HEK293 (cell line): ENCODE measurements around the gene TMEM181.

ENCODE experiments used
- ATF2 ChIP-seq: fragments of 450-650 bp; formaldehyde crosslinking; IDR thresholded peaks from 2 replicates; pipeline ENCODE4 v1.5.1; 2016; ENCODE audit warnings: missing biosample characterization, missing genetic modification characterization, low read depth
- BCL11A ChIP-seq: fragments of 450-650 bp; formaldehyde crosslinking; IDR thresholded peaks from 2 replicates; pipeline ENCODE4 v1.5.1; 2016; ENCODE audit warnings: low read depth, missing biosample characterization, missing genetic modification characterization
- EGR2 ChIP-seq: fragments of 450-650 bp; formaldehyde crosslinking; IDR thresholded peaks from 2 replicates; pipeline ENCODE4 v1.5.1; 2016; ENCODE audit warnings: low read depth, missing biosample characterization, missing genetic modification characterization
- INSM2 ChIP-seq: fragments of 450-650 bp; formaldehyde crosslinking; IDR thresholded peaks from 2 replicates; pipeline ENCODE4 v1.5.1; 2016; ENCODE audit warnings: missing biosample characterization, missing genetic modification characterization
- KLF1 ChIP-seq: fragments of 450-650 bp; formaldehyde crosslinking; IDR thresholded peaks from 2 replicates; pipeline ENCODE4 v1.5.1; 2016; ENCODE audit warnings: missing biosample characterization, missing genetic modification characterization
- KLF17 ChIP-seq: fragments of 450-650 bp; formaldehyde crosslinking; IDR thresholded peaks from 2 replicates; pipeline ENCODE4 v1.5.1; 2016; ENCODE audit warnings: missing biosample characterization, missing genetic modification characterization
- MYNN ChIP-seq: fragments of 450-650 bp; formaldehyde crosslinking; IDR thresholded peaks from 2 replicates; pipeline ENCODE4 v1.5.1; 2016; ENCODE audit warnings: missing biosample characterization, missing genetic modification characterization, borderline replicate concordance
- SCRT2 ChIP-seq: fragments of 450-650 bp; formaldehyde crosslinking; IDR thresholded peaks from 2 replicates; pipeline ENCODE4 v1.5.1; 2016; ENCODE audit warnings: missing biosample characterization, missing genetic modification characterization
- SP7 ChIP-seq: fragments of 450-650 bp; formaldehyde crosslinking; IDR thresholded peaks from 2 replicates; pipeline ENCODE4 v1.5.1; 2016; ENCODE audit warnings: missing biosample characterization, missing genetic modification characterization
- YY2 ChIP-seq: fragments of 450-650 bp; formaldehyde crosslinking; IDR thresholded peaks from 2 replicates; pipeline ENCODE4 v1.5.1; 2016; ENCODE audit warnings: missing biosample characterization, missing genetic modification characterization
- ZBTB20 ChIP-seq: fragments of 450-650 bp; formaldehyde crosslinking; IDR thresholded peaks from 2 replicates; pipeline ENCODE4 v1.5.1; 2016; ENCODE audit warnings: missing biosample characterization, missing genetic modification characterization
- ZBTB7A ChIP-seq: fragments of 450-650 bp; formaldehyde crosslinking; IDR thresholded peaks from 2 replicates; pipeline ENCODE4 v1.5.1; 2016; ENCODE audit warnings: low read depth, missing biosample characterization, missing genetic modification characterization
- ZNF148 ChIP-seq: fragments of 450-650 bp; formaldehyde crosslinking; IDR thresholded peaks from 2 replicates; pipeline ENCODE4 v1.5.0; 2017; ENCODE audit warnings: missing biosample characterization, missing genetic modification characterization, borderline replicate concordance
- ZNF280C ChIP-seq: fragments of 450-650 bp; formaldehyde crosslinking; IDR thresholded peaks from 2 replicates; pipeline ENCODE4 v1.5.1; 2016; ENCODE audit warnings: missing biosample characterization, missing genetic modification characterization
- ZNF366 ChIP-seq: fragments of 450-650 bp; formaldehyde crosslinking; conservative IDR thresholded peaks from 2 replicates; pipeline ENCODE4 v1.5.1; 2016; ENCODE audit warnings: missing biosample characterization, missing genetic modification characterization
- ZNF398 ChIP-seq: fragments of 450-650 bp; formaldehyde crosslinking; IDR thresholded peaks from 2 replicates; pipeline ENCODE4 v1.5.1; 2017; ENCODE audit warnings: missing biosample characterization, missing genetic modification characterization
- ZNF423 ChIP-seq: fragments of 450-650 bp; formaldehyde crosslinking; IDR thresholded peaks from 2 replicates; pipeline ENCODE4 v1.5.1; 2016; ENCODE audit warnings: missing biosample characterization, missing genetic modification characterization
- ZNF449 ChIP-seq: fragments of 450-650 bp; formaldehyde crosslinking; IDR thresholded peaks from 2 replicates; pipeline ENCODE4 v1.5.1; 2017; ENCODE audit warnings: missing biosample characterization, mild to moderate bottlenecking, missing genetic modification characterization, moderate library complexity
- ZNF530 ChIP-seq: fragments of 450-650 bp; formaldehyde crosslinking; IDR thresholded peaks from 2 replicates; pipeline ENCODE4 v1.5.1; 2016; ENCODE audit warnings: low read depth, missing biosample characterization, missing genetic modification characterization
- ZNF560 ChIP-seq: fragments of 450-650 bp; formaldehyde crosslinking; IDR thresholded peaks from 2 replicates; pipeline ENCODE4 v1.5.1; 2017; ENCODE audit warnings: missing biosample characterization, missing genetic modification characterization, borderline replicate concordance
- ZNF571 ChIP-seq: fragments of 450-650 bp; formaldehyde crosslinking; IDR thresholded peaks from 2 replicates; pipeline ENCODE4 v1.5.0; 2017; ENCODE audit warnings: missing biosample characterization, missing genetic modification characterization
- ZNF624 ChIP-seq: fragments of 450-650 bp; formaldehyde crosslinking; IDR thresholded peaks from 2 replicates; pipeline ENCODE4 v1.5.1; 2017; ENCODE audit warnings: missing biosample characterization, missing genetic modification characterization
- ZNF670 ChIP-seq: fragments of 450-650 bp; formaldehyde crosslinking; IDR thresholded peaks from 2 replicates; pipeline ENCODE4 v1.5.1; 2016; ENCODE audit warnings: missing biosample characterization, missing genetic modification characterization, low read depth
- ZNF768 ChIP-seq: fragments of 450-650 bp; formaldehyde crosslinking; IDR thresholded peaks from 2 replicates; pipeline ENCODE4 v1.5.1; 2018; ENCODE audit warnings: missing biosample characterization, mild to moderate bottlenecking, missing genetic modification characterization
- ZNF776 ChIP-seq: fragments of 450-650 bp; formaldehyde crosslinking; IDR thresholded peaks from 2 replicates; pipeline ENCODE4 v1.5.0; 2017; ENCODE audit warnings: missing biosample characterization, missing genetic modification characterization, borderline replicate concordance
- ZNF792 ChIP-seq: fragments of 450-650 bp; formaldehyde crosslinking; IDR thresholded peaks from 2 replicates; pipeline ENCODE4 v1.5.1; 2016; ENCODE audit warnings: missing biosample characterization, missing genetic modification characterization

TMEM181 gene

GRCh38 chr6:158644231-158645063 lies 84.6 kb downstream of the TMEM181 start, which contains the start of gene DYNLT1 (continued):
- TF ChIP-seq ZNF148 (tag by site-specific recombination) = no peak
- peak; percentile 21 for TF ChIP-seq ZBTB7A
- TF ChIP-seq ZNF398 = peak; percentile 65
- TF ChIP-seq ATF2 (tag by site-specific recombination) = peak; percentile 82
- TF ChIP-seq YY2 (tag by site-specific recombination) = peak; percentile 91
- TF ChIP-seq ZNF670 (tag by site-specific recombination) = no peak
- peak; percentile 56; the same call in 1 of the 2 replicates for TF ChIP-seq MYNN (tag by site-specific recombination)
- TF ChIP-seq INSM2 = peak; percentile 66; the same call in 1 of the 2 replicates
- TF ChIP-seq ZNF571 = no peak
- TF ChIP-seq ZNF776 (tag by site-specific recombination) = no peak
- TF ChIP-seq ZNF530 (tag by site-specific recombination) = no peak
- TF ChIP-seq KLF1 (tag by site-specific recombination) = peak; percentile 99
- peak; percentile 51 for TF ChIP-seq EGR2 (tag by site-specific recombination)
- peak; percentile 84 for TF ChIP-seq ZBTB20 (tag by site-specific recombination)
- TF ChIP-seq ZNF624 (tag by site-specific recombination) = no peak
- peak; percentile 90 for TF ChIP-seq SP7
- TF ChIP-seq ZNF280C (tag by site-specific recombination) = no peak
- peak; percentile 96 for TF ChIP-seq ZNF366
- TF ChIP-seq KLF17 (tag by site-specific recombination) = peak; percentile 98
- TF ChIP-seq ZNF768 (tag by site-specific recombination) = no peak
- no peak for TF ChIP-seq SCRT2 (tag by site-specific recombination)
- TF ChIP-seq ZNF423 (tag by site-specific recombination) = no peak
- TF ChIP-seq ZNF449 (tag by site-specific recombination) = 0 out of 2 replicates have a peak, but pooled peaks have one; percentile 13
- peak; percentile 76; the same call in 1 of the 2 replicates for TF ChIP-seq ZNF792 (tag by site-specific recombination)
- TF ChIP-seq BCL11A (tag by site-specific recombination) = peak; percentile 51; the same call in 1 of the 2 replicates
- TF ChIP-seq ZNF560 (tag by site-specific recombination) = peak; percentile 62; the same call in 1 of the 2 replicates
